ENCODE measurements around the gene DIPK2B.

Gene DIPK2B

DNA sequence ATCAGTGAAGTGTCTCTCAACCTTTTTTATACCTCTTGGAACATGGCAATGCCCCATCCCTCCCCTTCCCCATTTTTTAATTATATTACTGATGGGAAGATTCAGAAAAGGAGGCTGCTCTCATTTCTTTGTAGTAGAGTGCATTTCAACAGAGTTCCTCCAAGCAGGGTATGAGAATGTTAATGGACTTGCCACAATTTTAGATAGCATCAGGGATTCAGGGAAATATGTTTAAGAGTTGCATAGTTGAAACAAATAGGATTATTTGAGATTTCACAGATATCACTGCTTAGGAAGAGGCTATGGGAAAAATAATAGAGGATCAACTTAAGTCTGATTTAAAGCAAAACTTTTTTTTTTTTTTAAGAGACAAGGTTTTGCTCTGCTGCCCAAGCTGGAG, 46.2 kb downstream of the DIPK2B start:
- no peak for DNase-seq

GRCh38 chrX:45154033-45154360, 46.7 kb downstream of the DIPK2B start:
- DNase-seq: no peak
